Astrocyte (in vitro differentiated cells and primary cell): ENCODE measurements around the gene TTC9B.

ENCODE experiments used
- EZH2 ChIP-seq: IDR thresholded peaks from 2 replicates; pipeline ENCODE4 v1.6.1; 2012; ENCODE audit warnings: mild to moderate bottlenecking, low read length, inconsistent platforms; ENCODE audit not compliant: insufficient read depth
- TF ChIP-seq, protein P1 (sequence below): IDR thresholded peaks from 2 replicates; pipeline ENCODE4 v1.5.1; 2011; ENCODE audit warnings: low read depth, mild to moderate bottlenecking, inconsistent platforms, low read length, moderate library complexity; ENCODE audit not compliant: insufficient read depth

DNA sequence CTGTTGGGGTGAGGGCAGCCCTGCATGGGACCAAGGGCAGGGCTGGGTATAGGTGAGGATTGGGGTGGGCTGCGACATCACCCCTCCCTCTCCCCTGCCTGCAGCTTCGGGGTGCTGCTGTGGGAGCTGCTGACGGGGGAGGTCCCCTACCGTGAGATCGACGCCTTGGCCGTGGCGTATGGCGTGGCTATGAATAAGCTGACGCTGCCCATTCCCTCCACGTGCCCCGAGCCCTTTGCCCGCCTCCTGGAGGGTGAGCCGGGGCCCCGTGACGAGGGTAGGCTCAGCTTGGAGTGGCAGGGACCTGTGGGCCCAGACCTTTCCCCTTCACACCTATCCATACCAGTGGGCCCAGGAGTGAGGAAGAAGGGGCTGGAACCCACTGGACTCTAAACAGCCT lies 13.8 kb downstream of the TTC9B start:
- TF ChIP-seq, protein P1, sequence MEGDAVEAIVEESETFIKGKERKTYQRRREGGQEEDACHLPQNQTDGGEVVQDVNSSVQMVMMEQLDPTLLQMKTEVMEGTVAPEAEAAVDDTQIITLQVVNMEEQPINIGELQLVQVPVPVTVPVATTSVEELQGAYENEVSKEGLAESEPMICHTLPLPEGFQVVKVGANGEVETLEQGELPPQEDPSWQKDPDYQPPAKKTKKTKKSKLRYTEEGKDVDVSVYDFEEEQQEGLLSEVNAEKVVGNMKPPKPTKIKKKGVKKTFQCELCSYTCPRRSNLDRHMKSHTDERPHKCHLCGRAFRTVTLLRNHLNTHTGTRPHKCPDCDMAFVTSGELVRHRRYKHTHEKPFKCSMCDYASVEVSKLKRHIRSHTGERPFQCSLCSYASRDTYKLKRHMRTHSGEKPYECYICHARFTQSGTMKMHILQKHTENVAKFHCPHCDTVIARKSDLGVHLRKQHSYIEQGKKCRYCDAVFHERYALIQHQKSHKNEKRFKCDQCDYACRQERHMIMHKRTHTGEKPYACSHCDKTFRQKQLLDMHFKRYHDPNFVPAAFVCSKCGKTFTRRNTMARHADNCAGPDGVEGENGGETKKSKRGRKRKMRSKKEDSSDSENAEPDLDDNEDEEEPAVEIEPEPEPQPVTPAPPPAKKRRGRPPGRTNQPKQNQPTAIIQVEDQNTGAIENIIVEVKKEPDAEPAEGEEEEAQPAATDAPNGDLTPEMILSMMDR, result no peak
- no peak for TF ChIP-seq EZH2
